Endothelial cell of umbilical vein (primary cell): ENCODE measurements around the gene MFAP2.

ENCODE experiments used
- CTCF ChIP-seq, 2 donors: IDR thresholded peaks; 1 replicate in 1 of 2; 2 replicates in 1 of 2; pipeline ENCODE4 v1.5.1; 2011; ENCODE audit warnings: low read length in 2 of 2, mild to moderate bottlenecking in 2 of 2, moderate library complexity in 2 of 2, control low read depth in 1 of 2, inconsistent platforms in 1 of 2, low read depth in 1 of 2; ENCODE audit not compliant: insufficient read depth in 1 of 2; ENCODE audit errors: extremely low read depth in 1 of 2
- GATA2 ChIP-seq: IDR thresholded peaks from 2 replicates; pipeline ENCODE4 v1.7.0; 2011; ENCODE audit warnings: low read depth, mild to moderate bottlenecking, moderate library complexity, mixed read lengths, low read length; ENCODE audit not compliant: insufficient read length, insufficient read depth
- JUN ChIP-seq: IDR thresholded peaks from 2 replicates; pipeline ENCODE4 v1.6.1; 2011; ENCODE audit warnings: borderline replicate concordance, low read depth; ENCODE audit not compliant: insufficient read length, insufficient read depth
- POLR2A ChIP-seq: IDR thresholded peaks from 2 replicates; pipeline ENCODE4 v1.6.1; 2012; ENCODE audit warnings: low read depth, mild to moderate bottlenecking, control low read depth, low read length
- POLR2AphosphoS5 ChIP-seq: IDR thresholded peaks from 2 replicates; pipeline ENCODE4 v1.6.1; 2012; ENCODE audit warnings: low read depth, mild to moderate bottlenecking, control low read depth, low read length, moderate library complexity; ENCODE audit not compliant: insufficient read depth

- TF ChIP-seq CTCF (IDR thresholded peaks at IDR 0.05; ENCODE audit: extremely low read depth in 1 of 2, insufficient read depth in 1 of 2, low read depth in 1 of 2, low read length in 2 of 2): no peak
- no peak for TF ChIP-seq POLR2AphosphoS5
- no peak for TF ChIP-seq POLR2A
- no peak for TF ChIP-seq JUN
- TF ChIP-seq GATA2: no peak
Observed at GRCh38 chr1:16925635-16926490, 54.6 kb downstream of the MFAP2 start.
